ENCODE results near the gene SMAD7. TPM values are rescaled to one million over a fixed set of nuclear protein-coding genes. Genes with fewer than 3 reads are reported as not detected.

Gene SMAD7
- total RNA-seq, 1 donor from 2014 or later: 3.7 TPM

- no peak for ATAC-seq
Observed at GRCh38 chr18:48929941-48930713, 20.6 kb downstream of the SMAD7 start.

- no peak for ATAC-seq
Observed at GRCh38 chr18:48929212-48929612, 21.6 kb downstream of the SMAD7 start.

GRCh38 chr18:48928787-48929186, 22.0 kb downstream of the SMAD7 start:
- peak; percentile 68 for ATAC-seq

GRCh38 chr18:48927286-48928080, 23.3 kb downstream of the SMAD7 start:
- no peak for ATAC-seq

- no peak for ATAC-seq
Observed at GRCh38 chr18:48926420-48926857, 24.3 kb downstream of the SMAD7 start.

GRCh38 chr18:48925491-48925780, 25.3 kb downstream of the SMAD7 start:
- ATAC-seq: no peak

- ATAC-seq: no peak
Observed at GRCh38 chr18:48924630-48925490, 25.9 kb downstream of the SMAD7 start.

- no peak for ATAC-seq
Observed at GRCh38 chr18:48923746-48924629, 26.8 kb downstream of the SMAD7 start.

GRCh38 chr18:48922801-48923730, 27.7 kb downstream of the SMAD7 start:
- peak; percentile 45 for ATAC-seq

GRCh38 chr18:48922226-48922800, 28.5 kb downstream of the SMAD7 start:
- no peak for ATAC-seq

GRCh38 chr18:48921305-48922225, 29.2 kb downstream of the SMAD7 start:
- no peak for ATAC-seq

GRCh38 chr18:48920408-48921038, 30.2 kb downstream of the SMAD7 start:
- ATAC-seq: no peak

GRCh38 chr18:48919547-48919946, 31.2 kb downstream of the SMAD7 start:
- no peak for ATAC-seq

- no peak for ATAC-seq
Observed at GRCh38 chr18:48918660-48919456, 31.9 kb downstream of the SMAD7 start.

GRCh38 chr18:48917579-48918517, 32.9 kb downstream of the SMAD7 start:
- ATAC-seq: no peak

- ATAC-seq: no peak
Observed at GRCh38 chr18:48915626-48916425, 34.9 kb downstream of the SMAD7 start.
